Endothelial cell (in vitro differentiated cells): ENCODE data around the gene MRPS7. TPM values are rescaled to one million over a fixed set of nuclear protein-coding genes. Genes with fewer than 3 reads are reported as not detected.
A peak's percentile ranks its signal among the peaks of the same experiment; 100 is the strongest.

Source experiments
- DNase-seq: peaks from one replicate; pipeline ENCODE4 v3.0.0; 2021; ENCODE audit warnings: low spot score
- H3K27ac Mint-ChIP-seq: one replicate; pipeline ENCODE4 v1.8.0; 2021; ENCODE audit warnings: mixed read lengths, inconsistent platforms; ENCODE audit not compliant: unreplicated experiment
- H3K27me3 Mint-ChIP-seq: one replicate; pipeline ENCODE4 v1.8.0; 2021; ENCODE audit warnings: mild to moderate bottlenecking, moderate library complexity, mixed read lengths, inconsistent platforms; ENCODE audit not compliant: unreplicated experiment
- H3K36me3 Mint-ChIP-seq: one replicate; pipeline ENCODE4 v1.8.0; 2021; ENCODE audit warnings: mild to moderate bottlenecking, low read depth, mixed read lengths, inconsistent platforms; ENCODE audit not compliant: unreplicated experiment
- H3K4me1 Mint-ChIP-seq: one replicate; pipeline ENCODE4 v1.8.0; 2021; ENCODE audit warnings: mild to moderate bottlenecking, mixed read lengths, inconsistent platforms; ENCODE audit not compliant: unreplicated experiment
- H3K4me3 Mint-ChIP-seq: one replicate; pipeline ENCODE4 v1.8.0; 2021; ENCODE audit warnings: mild to moderate bottlenecking, mixed read lengths, inconsistent platforms; ENCODE audit not compliant: unreplicated experiment
- H3K9me3 Mint-ChIP-seq: one replicate; pipeline ENCODE4 v1.8.0; 2021; ENCODE audit warnings: mixed read lengths, inconsistent platforms; ENCODE audit not compliant: unreplicated experiment
- total RNA-seq: library from RNA; stranded (reverse); fragmentation: NEBNext Ultra II Directional; extraction: Animal tissue kit (Norgen Biotek cat#: 25700); gene quantifications from one replicate; pipeline ENCODE4 v1.2.1, GENCODE V29; 2021; ENCODE audit not compliant: unreplicated experiment
- TF ChIP-seq, protein P1 (sequence below): fragments of 200-600 bp; sonication (generic); IDR thresholded peaks from one replicate; pipeline ENCODE4 v1.5.0; 2021; ENCODE audit warnings: antibody characterized with exemption; ENCODE audit not compliant: unreplicated experiment

MRPS7 gene
- total RNA-seq, 1 donor from 2014 or later: 63.4 TPM

- Mint-ChIP-seq H3K4me1 (peaks cover 10% of the 10 kb centered on the region), H3K27ac (peak overlapping the region; percentile 94), H3K4me3 (no peak overlapping the region), H3K27me3 (peaks cover 2% of the 10 kb centered on the region), H3K36me3 (peaks cover 42% of the 10 kb centered on the region), H3K9me3 (no peaks in the 10 kb centered on the region)
- TF ChIP-seq, protein P1, sequence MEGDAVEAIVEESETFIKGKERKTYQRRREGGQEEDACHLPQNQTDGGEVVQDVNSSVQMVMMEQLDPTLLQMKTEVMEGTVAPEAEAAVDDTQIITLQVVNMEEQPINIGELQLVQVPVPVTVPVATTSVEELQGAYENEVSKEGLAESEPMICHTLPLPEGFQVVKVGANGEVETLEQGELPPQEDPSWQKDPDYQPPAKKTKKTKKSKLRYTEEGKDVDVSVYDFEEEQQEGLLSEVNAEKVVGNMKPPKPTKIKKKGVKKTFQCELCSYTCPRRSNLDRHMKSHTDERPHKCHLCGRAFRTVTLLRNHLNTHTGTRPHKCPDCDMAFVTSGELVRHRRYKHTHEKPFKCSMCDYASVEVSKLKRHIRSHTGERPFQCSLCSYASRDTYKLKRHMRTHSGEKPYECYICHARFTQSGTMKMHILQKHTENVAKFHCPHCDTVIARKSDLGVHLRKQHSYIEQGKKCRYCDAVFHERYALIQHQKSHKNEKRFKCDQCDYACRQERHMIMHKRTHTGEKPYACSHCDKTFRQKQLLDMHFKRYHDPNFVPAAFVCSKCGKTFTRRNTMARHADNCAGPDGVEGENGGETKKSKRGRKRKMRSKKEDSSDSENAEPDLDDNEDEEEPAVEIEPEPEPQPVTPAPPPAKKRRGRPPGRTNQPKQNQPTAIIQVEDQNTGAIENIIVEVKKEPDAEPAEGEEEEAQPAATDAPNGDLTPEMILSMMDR: no peak
- no peak for DNase-seq
These were observed 33.4 kb upstream of the MRPS7 start for GRCh38 chr17:75228305-75228704.

DNA sequence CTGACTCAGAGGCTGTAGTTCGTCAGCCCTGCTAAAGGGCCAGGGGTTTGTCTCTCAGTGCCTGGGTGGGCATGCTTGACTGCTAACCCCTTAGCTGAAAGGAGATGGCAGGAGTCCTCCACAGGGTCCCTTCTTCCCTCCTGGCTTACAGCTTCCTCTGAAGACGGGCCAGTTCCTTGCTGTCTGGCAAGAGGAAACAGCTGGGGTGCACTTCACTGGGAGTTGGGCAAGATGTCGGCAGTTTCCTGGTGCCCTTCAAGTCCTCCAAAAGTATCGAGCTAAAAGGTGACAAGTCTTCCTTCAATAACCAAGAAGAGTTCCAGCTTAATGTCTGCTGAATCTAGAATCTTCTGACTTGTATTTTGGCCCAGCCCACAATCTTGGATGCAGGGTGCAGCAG is 32.8 kb upstream of the MRPS7 start:
- H3K9me3 Mint-ChIP-seq: no peaks in the 10 kb centered on the region
- H3K27me3 Mint-ChIP-seq: peaks cover 2% of the 10 kb centered on the region
- DNase-seq: no peak
- peak overlapping the region; percentile 94 for H3K27ac Mint-ChIP-seq
- TF ChIP-seq, protein P1: no peak
- no peak overlapping the region for H3K4me3 Mint-ChIP-seq
- peaks cover 42% of the 10 kb centered on the region for H3K36me3 Mint-ChIP-seq
- peaks cover 10% of the 10 kb centered on the region for H3K4me1 Mint-ChIP-seq

GRCh38 chr17:75231071-75231470 is 30.6 kb upstream of the MRPS7 start:
- H3K9me3 Mint-ChIP-seq: no peaks in the 10 kb centered on the region
- H3K36me3 Mint-ChIP-seq: peaks cover 38% of the 10 kb centered on the region

GRCh38 chr17:75231741-75232464 is 29.8 kb upstream of the MRPS7 start:
- H3K4me3 Mint-ChIP-seq: peak overlapping the region; percentile 53
- TF ChIP-seq, protein P1: no peak
- peaks cover 40% of the 10 kb centered on the region for H3K36me3 Mint-ChIP-seq
- no peaks in the 10 kb centered on the region for H3K9me3 Mint-ChIP-seq
- peaks cover 10% of the 10 kb centered on the region for H3K4me1 Mint-ChIP-seq
- H3K27me3 Mint-ChIP-seq: peaks cover 4% of the 10 kb centered on the region
- no peak overlapping the region for H3K27ac Mint-ChIP-seq
- DNase-seq: no peak

More at GRCh38 chr17:75231071-75231470, 30.6 kb upstream of the MRPS7 start:
- Mint-ChIP-seq H3K27me3 (peaks cover 4% of the 10 kb centered on the region), H3K27ac (no peak overlapping the region), H3K4me1 (peaks cover 10% of the 10 kb centered on the region), H3K4me3 (no peak overlapping the region)
- TF ChIP-seq, protein P1: no peak
- DNase-seq: no peak

DNA sequence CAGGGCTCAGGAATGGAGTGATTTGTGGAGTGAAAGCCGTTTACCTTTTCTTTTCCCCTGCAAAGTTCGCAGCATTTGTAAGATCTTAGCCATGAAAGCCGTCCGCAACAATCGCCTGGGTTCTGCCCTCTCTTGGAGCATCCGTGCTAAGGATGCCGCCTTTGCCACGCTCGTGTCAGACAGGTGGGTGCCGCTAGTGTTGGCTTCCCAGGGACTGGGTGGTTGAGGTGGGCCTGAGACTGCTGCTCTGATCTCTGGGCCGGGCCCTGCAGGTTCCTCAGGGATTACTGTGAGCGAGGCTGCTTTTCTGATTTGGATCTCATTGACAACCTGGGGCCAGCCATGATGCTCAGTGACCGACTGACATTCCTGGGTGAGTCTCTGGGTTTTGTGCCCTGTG is 28.9 kb upstream of the MRPS7 start:
- H3K36me3 Mint-ChIP-seq: peaks cover 43% of the 10 kb centered on the region
- no peak overlapping the region for H3K27ac Mint-ChIP-seq
- H3K4me3 Mint-ChIP-seq: no peak overlapping the region
- H3K27me3 Mint-ChIP-seq: peaks cover 4% of the 10 kb centered on the region
- no peaks in the 10 kb centered on the region for H3K9me3 Mint-ChIP-seq
- DNase-seq: no peak
- TF ChIP-seq, protein P1: no peak
- H3K4me1 Mint-ChIP-seq: peaks cover 9% of the 10 kb centered on the region
